GM18502 (cell line): ENCODE measurements around the gene TRAM2.
A peak's percentile ranks its signal among the peaks of the same experiment; 100 is the strongest.

Source experiments
- ATAC-seq: cut with Tn5 transposase; IDR thresholded peaks from one replicate; pipeline ENCODE4 v1.9.1; 2021; ENCODE audit warnings: mild to moderate bottlenecking; ENCODE audit not compliant: unreplicated experiment, poor library complexity

TRAM2 gene

DNA sequence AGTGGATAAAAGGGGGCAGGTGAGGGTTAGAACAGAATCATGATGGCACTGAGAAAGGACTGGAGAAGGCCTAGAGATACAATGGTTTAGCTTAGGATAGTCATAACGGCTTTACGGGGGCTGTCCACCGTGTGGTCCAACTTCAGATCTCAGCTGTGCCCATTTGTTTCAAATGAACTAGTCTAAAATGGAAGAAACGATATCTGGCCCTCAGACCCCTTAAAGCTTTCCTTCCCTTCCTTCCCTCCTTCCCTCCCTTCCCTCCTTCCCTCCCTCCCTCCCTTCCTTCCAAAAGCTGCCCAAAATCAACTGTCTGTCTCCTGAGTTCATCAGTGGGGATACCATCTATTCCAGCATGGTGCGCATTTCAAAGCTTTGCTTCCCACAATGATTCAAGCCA lies 27.9 kb downstream of the TRAM2 start:
- ATAC-seq = no peak

DNA sequence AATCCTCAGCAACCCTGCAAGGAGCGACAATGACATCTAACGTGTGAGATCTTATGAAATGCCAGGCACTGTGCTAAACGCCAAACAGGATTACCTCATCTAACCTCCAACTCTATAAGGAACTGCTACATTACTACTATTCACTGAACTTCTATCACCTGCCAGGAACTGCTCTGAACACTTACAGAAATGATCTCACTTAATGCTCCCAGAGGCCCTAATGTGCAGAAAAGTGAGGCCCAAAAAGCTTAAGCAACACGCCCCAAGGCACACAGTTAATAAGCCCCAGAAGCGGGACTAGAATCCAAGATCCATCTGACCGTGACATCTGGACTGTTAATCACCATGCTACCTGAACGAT lies 28.5 kb downstream of the TRAM2 start:
- no peak for ATAC-seq

DNA sequence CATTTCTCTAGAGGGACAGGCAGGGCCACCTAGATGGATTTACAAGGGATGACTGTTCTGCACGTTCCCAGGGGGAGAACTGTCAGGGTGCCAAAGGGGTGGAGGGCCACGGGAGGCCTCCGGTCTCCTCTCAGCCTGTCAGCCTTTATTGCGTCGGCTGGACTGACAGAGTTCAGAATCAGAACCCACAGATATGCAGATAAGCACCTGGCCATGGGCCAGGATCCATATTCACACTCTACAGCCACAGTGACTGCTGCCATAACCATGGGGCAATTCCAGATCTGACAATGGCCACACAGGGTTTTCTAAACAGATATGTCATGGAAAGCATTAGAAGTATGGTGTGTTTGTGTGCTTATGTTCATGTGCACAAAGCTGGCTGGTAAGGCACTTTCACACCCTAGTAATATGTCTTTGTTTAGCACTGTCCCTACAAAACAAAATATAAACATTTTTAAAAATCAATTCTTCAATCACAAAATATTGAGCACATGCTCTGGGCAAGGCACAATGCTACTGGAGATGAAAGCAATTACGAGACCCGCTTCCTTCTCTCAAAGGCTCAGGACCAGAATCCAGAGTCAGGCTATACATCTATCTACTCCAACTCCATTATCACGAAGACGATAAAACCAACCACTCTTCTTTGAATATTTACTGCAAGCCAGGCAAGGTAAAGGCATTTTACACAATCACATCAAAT lies 29.1 kb downstream of the TRAM2 start:
- ATAC-seq = no peak

DNA sequence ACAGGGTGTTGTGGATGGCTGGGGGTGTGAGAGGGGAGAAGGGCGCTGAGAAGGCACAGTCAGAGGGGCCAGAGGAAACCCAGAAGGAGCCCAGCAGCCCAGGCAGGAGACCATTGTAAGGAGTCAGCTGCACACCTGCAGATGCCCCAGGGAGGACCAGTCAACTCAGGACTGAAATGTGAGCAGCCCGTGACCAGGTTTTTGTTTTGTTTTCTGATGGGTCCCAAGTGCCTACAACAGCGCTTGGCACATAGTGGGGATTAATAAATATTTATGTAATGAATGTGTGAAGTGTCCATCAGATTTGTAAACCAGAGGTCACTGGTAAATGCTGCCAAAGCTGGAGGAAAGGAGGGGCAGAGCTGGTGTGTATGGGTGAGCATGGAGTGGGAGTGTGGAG lies 30.2 kb downstream of the TRAM2 start:
- ATAC-seq = peak; percentile 83

DNA sequence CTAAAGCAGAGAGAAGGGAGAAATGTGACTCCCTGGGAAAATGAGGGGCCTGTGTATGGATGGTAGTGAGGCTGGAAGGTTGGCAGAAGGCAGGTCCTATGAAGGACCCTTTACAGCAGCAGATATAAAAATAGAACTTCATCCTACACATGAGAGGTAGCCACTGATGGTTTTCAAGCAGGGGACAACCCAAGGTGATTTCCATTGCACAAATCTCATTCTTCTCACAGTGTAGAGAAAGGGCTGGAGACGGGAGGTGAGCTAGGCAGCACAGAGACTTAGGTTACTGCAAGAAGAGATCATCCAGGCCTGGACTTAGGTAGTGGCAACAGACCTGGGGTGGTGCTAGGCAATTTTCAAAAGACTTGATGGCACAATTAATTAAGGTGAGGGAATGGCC lies 30.7 kb downstream of the TRAM2 start:
- peak; percentile 70 for ATAC-seq

DNA sequence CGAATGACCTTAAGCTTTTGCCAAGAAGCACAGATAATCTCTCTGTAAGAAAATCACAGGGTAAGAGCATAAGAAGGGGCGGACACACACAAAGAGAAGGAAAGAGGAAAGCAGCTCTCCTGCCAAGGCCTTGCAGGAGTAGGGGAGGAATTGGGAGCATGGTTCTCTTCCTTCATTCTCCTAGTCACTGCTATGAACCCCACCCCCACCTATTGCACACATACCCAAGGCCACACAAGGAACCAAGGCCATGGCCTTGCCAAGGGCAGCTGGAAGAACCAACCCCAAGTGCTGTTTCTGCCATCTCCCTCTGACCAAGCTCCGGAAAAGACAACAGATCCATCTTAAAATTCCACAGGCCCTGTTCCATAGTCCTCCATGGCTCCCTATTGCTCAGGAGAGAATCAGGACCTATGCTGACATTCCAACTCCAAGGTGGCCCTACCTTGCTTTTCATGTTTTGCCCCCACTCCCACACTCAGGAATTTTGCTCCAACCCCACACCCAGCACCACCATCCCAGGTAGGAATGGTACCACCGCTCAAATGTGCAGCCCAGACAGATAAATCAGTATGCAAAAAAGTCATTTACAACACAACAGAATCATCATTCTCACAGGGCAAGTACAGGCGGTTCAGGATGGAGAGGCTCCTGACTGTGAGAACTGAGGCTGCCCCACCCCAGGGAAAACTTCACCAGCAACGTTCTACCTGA lies 31.3 kb downstream of the TRAM2 start:
- ATAC-seq = no peak

DNA sequence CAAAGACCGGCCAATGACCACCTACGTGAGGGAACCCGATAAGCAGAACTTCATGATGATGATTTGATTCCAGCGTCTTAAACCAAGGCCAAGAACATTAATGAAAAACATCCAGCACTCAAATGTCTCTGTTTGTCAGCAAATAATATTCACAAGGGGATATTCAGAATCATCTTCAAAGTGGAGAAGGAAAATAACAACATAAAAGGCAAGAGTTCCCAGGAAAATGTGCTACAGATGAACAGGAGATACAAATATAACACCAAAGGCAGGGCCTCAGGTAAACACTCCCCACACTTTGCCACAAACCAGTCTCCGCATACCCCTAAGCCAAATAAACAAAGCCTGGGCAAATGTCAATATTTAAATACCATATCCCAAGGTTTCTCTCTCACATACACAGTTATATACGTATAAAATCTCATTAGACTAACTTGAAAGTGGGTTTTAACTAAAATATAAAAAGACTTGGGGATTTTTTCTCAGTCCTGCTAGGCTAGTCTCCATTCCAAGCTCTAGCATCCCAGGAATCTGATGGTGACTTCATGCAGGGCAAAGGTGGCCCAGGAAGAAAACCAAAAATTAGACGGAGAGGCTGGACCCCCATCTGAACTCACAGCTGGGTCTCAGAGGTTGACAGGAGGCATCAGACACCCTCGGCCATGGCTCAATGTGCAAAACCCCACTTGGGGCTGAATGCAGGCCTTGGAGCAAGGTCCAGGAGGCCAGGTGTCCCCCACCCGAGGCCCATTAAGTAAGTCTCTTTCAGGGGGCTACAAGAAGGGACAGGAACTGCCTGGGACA lies 32.1 kb downstream of the TRAM2 start:
- ATAC-seq = no peak

DNA sequence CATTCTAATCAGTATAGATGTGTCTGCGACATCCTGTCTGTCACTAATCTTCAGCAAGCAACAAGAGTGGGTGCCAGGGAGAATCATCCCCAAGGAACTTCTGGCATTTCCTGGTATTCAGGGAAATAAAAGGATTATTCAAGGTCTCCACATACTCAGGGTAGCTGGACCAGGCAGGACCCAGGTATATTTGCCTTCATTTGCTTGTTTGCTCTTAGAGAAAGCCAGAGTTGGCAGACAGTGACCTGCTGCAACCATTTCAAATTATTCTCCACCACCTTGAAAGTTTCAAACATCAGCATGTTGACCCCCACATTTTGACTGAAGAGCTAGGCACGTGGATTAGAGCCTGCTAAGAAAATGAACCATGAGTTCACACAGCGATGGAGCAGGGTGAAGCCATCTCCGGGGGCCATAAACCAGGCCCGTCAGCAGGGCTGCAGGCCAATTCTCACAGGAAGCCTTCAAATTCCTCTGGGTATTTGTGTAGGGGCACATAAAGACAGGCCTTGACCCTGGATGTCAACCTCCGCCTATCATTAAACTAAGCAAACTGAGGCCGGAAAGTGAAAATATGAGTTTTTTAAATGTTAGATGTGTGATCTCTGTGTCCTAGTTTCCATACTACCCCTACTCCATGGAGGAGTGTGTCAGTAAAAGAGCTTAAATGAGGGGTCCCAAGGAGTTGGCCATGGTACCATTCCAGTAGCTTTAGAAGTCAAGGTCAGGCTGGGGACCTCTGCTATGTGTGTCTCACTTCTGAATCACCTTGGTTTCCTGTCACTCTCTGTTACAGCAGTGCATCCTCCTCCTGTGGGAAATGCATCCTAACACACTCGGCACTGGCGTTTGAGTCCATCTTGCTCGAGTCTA lies 32.9 kb downstream of the TRAM2 start:
- ATAC-seq = no peak

DNA sequence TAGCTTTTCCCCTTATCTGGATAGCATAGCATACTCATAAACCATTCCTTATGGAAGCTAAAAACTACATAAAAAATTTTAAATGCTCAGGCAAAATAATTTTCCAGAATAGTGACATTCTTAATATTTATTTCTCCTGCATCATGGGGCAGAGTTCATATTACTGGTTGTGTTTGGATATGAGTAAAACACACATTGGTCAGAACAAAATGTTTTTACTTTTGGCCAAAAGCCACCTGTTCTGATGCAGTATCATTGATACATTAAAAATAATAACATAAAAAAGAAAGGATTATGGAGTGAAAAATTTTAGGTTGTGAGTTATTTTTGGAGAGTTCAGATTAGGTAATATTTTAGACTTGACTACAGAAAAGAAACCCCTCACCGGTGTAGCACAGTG lies 33.6 kb downstream of the TRAM2 start:
- ATAC-seq = no peak

DNA sequence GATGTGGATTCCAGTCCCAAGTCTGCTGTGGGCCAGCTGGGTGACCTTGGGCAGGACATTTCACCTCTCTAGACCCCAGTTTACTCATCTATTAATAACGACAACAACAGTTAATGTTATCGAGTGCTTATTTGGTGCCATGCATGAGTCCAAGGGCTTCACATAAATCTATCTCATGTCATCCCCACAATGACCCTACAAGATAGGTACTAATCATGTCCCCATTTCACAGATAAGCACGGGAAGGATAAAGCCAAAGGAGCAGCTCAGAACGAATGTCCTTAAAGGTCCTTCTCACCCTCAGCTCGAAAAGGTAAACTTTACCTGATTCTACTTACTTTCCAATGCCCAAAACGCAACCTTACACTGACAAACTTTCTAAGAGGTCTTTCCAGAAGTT lies 35.7 kb downstream of the TRAM2 start:
- no peak for ATAC-seq

DNA sequence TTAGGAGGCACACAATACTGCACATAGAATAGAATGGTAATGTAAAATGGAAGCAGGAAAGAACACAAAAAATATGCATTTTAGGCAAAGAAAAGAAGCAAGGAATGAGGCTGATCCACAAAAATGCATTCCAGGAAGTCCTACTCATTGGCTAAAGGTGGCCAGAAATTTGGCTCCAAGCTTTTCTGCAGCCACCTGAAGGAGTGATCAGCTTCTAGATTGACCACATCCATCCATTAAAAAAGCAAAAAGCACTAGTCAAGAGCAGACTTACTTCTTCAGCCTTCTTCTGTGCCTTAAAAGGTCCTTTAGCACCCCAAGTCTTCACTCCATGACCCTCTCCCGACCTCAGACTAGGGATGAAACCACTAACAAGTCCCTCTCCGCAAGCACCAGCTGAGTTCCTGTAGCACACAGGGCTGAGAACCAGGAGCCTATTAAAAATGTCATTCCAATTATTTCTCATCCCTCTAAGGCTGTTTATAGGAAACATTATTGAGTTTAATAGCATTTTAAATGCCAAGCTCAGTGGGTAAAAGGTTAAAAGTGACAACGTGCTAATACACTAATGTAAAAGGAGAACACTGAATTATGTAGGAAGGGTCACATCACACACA lies 36.5 kb downstream of the TRAM2 start:
- ATAC-seq = no peak

DNA sequence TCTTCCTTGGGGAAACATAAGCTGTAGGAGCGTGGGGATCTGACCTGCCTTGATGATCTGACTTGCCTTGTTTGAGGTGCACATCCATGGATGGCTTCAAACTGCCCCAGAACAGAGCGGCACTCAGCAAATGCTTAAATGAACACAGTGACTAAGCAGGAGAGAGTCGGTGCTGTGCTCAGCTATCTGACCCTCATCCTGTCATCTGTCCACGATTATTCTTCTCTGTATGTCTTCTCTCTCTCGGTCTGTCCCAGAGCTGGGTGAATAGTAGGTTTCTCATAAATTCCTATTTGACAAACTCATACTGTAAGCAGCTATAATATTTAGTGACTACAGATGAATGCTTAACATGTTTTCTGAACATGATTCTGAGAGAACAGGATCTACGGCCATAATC lies 37.3 kb downstream of the TRAM2 start:
- ATAC-seq = no peak

DNA sequence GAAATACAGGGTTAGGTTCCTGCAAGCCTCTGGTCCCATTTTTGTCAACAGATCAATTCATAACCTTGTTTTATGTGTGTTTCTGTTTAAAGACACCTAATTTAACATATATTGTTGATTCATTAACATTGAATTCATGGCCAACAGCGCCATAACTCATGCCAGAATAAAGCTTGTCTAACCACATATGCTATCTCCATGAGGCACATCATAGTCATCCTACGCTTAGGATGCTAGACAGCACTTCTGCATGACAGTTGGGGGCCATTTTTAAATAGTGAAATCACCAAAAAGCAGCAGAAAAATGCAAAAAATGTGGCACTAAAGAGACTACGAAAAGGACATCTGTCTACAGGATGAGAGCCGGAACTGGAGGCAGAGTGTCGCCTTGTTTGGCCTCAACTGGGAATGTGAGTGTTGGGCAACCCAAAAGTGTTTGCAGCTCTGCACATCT lies 37.9 kb downstream of the TRAM2 start:
- no peak for ATAC-seq

DNA sequence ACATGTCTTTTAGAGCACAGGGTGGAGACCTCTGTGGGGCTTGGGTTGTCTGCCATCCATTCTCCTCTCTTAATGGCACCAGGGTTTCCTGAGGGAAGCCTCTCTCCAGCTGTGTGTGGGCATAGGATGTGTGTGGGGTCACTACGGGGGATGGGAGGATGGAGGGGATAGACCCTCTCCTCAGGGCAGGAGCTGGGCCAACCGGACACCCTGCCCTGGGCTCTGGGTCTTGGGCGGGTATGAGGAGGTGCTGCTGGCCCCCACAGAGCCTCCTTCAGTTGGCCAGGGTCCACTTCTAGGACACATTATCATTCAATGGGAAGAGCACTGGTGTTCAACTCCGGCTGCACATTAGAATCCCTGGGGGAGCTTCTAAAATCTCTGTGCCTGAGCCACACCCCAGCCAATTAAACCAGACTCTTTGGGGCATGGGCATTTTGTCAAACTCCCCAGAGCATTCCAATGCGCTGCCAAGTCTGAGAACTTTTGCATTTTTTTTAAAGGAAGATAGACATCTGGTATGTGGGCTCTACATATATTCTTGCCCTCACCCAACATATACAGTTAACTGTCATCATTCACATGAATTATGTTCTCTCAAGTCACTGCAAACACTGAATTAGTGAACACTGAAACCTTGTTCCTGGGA lies 38.5 kb downstream of the TRAM2 start:
- no peak for ATAC-seq

DNA sequence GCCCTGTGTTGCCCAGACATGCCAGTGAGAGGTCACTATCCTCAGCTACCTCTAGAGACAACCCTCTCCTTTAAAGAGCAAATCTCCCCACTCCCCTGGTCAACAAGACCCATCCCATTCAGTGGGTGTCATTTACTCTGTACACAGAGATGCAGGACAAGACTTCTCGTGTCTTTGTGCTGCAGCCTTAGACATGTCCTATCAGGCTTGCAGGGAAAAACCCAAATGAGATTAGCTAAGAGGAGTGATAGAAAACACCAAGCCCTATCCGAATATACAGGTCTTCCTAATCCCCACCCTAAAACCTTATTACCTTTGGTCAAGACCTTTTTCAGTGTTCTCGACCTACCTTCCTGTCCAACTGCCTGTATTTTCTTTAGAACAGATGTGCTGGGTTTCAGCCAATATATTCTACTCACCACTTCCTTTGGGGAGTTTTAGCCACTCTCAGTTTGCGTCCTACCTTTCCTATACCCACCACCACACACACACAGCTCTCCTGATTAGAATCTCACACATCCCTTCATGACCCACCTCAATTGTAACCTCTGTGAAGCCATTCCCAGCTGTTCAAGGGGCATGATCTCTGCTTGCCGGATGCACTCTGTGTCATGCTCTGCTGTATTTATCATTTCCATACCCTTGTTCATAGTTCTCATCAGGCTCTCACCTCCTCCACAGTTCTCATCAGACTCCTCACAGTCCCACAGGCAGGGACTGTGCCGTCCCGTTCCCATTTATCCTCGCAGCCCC lies 39.7 kb downstream of the TRAM2 start:
- ATAC-seq = peak; percentile 75

DNA sequence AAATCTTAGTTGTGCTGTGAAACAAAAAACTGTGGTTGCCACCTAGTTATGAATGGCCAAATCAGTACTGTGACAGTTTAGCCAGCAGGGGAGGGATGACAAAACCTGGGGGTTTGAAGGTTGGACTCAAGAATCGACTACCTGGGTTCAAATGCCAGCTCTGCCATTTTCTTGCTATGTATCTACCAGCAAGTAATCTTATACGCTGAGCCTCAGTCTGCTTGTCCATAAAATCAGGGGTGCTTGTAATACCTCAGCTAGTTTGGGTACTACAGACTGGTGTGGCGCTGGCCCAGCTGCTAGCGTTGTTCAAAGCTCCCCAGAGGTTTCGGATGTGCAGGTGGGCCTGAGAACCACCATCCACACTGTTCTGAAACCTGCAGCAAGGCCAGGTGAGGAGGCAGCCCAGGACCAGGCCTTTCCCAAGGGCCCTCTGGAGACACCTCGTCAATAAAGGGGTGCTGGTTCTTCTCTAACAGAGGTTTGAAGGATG lies 40.4 kb downstream of the TRAM2 start:
- ATAC-seq = peak; percentile 42

DNA sequence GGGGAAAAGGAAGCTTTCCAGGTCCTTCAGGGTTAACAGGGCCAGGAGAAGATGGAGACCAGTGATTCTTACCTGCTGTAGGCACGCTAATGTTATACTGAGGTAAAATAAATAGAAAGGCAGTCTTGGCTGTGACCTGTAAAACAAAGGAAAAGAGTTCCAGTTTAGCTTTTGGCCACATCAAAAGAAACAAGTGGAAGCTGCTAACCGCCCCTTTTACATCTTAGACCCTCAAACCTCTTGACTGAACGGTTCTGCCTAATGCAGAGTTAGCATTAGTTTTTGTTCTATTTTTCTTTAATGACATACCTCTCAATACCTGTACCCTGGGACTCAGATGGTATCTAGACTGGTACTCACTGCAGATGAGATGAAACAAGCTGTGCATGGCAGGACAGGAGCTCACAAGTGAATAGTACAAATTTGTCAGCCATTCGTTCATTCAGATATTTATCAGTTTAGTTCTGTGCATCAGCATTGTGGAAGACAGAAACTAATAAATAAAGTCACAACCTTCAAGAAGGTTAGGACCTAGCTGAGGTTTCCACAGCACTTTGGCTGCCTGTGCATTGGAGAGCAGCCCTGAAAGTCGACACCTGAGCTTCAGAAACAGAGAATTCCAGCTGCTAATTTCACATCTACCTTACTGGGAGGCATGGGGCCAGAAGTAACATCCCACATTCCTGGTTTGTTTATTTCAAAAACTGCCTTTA lies 41.0 kb downstream of the TRAM2 start:
- no peak for ATAC-seq

DNA sequence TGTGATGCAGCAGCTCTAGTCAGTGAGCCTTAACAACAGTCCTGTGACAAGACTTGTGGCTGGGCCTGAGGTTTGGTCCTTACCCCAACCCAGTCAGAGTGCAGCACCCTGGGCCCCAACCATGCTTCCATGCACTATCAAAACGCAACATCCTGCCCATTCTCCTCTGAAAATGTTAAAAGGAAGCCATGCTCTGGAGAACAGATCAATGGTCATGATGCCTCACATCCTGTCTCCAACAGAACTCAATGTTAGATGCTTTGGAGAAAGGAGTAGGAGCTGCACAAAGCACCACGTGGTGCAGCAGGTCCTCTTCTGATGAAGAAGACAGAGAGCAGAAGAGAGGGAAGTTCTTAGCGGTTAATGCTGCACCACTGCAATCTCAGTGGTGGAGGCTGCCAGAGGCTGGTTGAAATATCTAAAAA lies 41.9 kb downstream of the TRAM2 start:
- peak; percentile 31 for ATAC-seq
